ENCODE data around the gene PLAAT4.
A peak's percentile ranks its signal among the peaks of the same experiment; 100 is the strongest.
"Not testable (repeated sequence)": the region's sequence is repeated elsewhere in the genome, so short reads cannot be mapped to it uniquely, and the experiment has no call there.

PLAAT4 gene

DNA sequence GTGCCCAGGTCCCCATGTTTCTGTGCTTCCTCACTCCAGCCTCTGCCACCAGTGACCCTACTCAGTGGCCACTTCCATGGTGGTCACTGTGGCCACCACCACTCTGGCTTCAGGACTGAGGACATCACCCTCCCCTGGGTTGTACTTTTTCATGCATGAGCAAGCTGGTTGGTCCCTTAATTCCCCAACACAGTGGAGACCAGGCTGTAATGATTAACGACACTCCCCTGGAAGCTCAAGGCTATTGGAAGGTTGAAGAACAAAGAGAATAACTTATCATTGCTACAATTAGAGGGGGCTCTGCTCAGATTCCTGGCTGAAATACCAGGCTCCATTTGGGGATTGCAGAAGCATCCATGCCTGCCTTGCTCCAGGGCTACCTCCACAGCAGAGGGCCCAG lies 10.5 kb downstream of the PLAAT4 start:
- DNase-seq, result no peak

DNA sequence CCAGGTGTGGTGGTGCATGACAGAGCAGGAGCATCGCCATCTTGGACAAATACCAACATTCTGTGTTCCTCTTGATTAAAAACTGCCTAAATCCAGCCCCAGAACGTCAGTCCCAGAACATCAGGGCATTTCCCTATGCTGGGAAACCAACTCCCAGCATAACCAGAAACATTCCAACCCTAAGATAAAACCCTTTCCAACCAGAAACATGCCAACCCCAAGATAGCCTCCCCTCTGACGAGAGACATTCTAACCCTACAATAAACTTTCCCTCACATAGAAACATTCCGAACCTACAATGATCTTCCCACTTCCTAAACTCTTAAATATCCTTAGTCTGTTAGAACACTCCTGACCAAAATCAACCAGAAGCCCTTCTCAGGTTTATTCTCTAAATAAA lies 11.6 kb downstream of the PLAAT4 start:
- no peak for DNase-seq

DNA sequence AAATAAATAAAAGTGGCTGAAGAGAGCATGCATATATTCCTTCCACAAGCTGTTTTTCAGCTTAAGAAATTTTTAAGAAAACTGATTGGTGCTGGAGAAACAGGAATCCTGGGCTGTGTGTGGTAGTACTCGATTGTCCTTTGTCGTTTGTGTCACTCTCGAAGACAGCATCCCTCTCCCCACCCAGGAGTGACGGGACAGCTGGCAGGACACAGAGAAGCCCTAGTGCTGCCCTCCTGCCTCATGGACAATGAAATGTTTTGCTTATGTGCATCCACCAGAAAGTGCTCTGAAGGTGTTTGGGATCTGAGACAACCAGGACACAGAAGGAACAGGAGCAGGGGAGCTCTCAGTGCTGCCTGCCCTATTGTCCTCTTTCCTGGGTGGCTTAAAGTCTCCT lies 12.8 kb downstream of the PLAAT4 start:
- DNase-seq, result no peak

DNA sequence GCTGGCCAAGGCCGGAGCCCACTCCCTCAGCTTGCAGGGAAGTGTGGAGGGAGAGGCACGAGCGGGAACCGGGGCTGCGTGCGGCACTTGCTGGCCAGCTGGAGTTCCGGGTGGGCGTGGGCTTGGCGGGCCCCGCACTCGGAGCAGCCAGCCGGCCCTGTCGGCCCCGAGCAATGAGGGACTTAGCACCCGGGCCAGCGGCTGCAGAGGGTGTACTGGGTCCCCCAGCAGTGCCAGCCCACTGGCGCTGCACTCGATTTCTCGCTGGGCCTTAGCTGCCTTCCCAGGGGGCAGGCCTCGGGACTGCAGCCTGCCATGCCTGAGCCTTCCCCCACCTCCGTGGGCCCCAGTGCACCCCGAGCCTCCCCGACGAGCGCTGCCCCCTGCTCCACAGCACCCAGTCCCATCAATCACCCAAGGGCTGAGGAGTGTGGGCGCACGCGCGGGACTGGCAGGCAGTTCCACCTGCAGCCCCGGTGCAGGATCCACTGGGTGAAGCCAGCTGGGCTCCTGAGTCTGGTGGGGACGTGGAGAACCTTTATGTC lies 13.6 kb downstream of the PLAAT4 start:
- not testable (repeated sequence) for DNase-seq

DNA sequence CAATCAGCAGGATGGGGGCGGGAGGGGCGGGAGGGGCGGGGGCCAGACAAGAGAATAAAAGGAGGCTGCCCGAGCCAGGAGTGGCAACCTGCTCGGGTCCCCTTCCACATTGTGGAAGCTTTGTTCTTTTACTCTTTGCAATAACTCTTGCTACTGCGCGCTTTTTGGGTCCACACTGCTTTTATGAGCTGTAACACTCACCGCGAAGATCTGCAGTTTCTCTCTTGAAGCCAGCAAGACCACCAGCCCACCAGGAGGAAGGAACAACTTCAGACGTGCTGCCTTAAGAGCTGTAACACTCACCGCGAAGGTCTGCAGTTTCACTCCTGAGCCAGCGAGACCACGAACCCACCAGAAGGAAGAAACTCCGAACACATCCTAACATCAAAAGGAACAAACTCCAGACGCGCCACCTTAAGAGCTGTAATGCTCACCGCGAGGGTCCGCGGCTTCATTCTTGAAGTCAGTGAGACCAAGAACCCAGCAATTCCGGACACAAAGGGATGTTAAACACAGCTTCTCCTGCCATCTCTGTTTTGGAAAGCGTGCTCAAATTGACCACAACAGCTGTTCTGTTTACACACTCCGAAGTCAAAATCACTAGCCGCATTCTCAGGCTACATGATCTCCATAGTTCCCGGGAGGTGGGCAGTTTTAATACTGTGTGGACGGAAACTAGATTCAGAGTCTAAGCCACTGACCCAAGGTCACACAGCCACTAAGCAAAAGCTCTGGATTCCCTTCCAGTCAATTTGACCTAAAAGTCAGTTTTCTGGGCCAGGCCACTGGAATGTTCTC lies 14.7 kb downstream of the PLAAT4 start:
- peak; percentile 46 for DNase-seq

DNA sequence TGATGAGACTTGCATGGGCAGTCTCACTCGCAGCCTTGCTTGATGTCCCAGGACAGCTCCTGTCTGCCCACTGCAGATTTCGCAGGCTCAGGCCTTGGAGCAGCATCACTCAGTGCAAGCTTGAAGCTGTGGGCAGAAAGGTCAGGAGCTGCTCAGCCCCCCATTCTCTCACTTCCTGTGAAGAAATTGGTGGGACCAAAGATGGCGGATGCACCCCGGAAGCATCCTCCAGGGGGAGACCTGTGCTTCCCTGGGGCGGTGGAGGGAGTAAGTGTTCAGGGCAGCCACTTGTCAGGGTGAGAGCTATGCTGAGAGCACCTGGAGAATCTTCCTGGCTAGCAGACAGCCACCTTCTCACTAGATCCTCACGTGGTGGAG lies 15.3 kb downstream of the PLAAT4 start:
- DNase-seq, result peak; percentile 30

DNA sequence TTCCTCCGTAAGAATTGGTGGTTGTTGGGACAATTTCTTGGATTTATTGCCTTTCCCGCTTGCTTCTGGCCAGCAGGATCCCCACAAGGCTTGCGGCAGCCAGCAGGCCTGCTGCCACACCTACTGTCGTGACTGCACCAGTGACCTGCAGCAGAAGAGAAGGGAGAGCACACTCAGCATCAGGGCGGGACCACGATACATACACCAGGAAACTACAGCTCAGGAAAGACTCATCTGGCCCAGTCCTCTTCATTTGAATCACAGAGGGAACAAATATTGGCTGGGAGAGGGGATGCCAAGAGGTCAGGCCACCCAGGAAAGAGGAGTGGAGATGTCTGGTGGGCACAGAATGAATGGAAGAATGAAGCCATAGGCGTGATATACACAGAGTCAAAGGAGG lies 16.3 kb downstream of the PLAAT4 start:
- DNase-seq, result peak; percentile 28

DNA sequence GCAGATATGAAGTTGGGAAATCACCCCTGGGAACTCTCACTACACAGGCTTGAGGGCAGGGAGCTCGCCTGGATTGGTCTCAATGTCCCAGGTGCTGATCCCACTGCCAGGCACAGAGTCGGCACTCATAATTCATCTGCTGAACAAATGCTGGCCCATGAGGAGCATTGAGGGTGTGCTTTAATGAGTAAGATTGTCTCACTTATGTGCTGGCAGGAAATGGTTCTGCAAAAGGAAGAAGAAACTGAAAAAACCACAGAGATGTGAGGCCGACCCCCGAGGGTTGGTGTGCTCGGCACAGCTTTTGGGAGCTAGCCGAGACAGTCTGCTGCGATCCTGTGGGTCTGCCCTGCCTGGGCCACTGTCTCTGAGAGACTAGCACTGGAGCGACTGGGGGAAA lies 17.2 kb downstream of the PLAAT4 start:
- DNase-seq, result peak; percentile 77

DNA sequence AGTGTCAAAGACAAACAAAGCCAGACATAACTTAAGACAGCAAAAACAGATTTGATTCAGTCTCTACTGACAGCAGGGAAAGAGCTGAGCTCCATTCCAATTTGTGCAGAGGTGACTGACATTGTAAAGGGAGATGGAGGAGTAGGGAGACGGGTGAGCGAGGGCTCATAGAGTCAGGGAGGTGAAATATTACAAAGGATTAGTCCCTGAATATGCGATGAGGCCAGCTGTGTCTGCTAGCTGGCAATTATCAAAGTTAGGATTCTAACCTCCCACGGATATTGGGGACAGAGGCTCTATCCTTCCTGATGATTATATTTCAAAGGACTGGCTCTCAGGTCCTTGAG lies 18.2 kb downstream of the PLAAT4 start:
- no peak for DNase-seq

DNA sequence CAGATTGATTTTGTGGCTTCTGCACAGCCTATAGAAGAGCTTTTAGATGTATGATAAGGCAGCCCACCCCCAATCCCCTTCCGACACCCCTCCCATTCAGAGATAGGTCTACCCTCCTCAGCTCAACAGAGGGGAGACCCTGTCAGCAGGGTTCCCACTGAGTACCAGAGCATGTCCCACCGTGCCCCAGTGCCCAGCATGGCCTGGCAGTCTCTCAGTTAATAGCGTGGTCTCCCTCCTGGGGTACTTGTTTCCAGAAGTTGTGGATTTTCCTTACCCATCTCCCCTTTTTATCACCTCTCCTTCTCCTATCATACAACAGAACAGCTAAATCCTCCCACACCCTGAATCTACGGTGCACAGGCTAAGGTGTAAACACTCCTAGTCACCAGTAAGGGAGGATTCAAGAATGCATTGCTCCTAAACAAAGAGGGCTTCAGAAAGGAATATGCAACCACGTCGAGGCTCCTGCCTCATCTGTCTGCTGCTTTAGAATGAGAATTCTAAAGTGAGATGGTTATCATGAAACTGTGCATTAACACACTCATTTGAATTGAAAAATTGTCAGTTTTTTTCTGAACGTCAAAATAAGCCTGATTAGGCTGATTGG lies 19.9 kb downstream of the PLAAT4 start:
- DNase-seq, result no peak

DNA sequence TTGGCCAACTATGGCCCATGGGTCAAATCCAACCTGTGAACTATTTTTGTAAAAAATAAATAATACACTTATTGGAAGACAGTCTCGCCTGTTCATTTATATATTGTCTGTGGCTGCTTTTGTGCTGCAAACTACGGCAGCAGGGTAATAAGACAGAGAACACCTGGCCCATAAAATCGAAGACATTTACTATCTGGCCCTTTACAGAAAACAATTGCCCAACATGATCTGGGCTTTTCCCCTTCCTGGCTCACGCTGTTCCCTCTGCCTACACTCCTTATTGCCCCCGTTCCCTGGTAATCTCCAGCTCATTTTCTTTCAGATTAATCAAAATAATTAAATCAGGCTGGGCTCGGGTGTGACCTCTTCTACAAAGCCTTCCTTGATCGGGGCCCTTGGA lies 21.0 kb downstream of the PLAAT4 start:
- no peak for DNase-seq

DNA sequence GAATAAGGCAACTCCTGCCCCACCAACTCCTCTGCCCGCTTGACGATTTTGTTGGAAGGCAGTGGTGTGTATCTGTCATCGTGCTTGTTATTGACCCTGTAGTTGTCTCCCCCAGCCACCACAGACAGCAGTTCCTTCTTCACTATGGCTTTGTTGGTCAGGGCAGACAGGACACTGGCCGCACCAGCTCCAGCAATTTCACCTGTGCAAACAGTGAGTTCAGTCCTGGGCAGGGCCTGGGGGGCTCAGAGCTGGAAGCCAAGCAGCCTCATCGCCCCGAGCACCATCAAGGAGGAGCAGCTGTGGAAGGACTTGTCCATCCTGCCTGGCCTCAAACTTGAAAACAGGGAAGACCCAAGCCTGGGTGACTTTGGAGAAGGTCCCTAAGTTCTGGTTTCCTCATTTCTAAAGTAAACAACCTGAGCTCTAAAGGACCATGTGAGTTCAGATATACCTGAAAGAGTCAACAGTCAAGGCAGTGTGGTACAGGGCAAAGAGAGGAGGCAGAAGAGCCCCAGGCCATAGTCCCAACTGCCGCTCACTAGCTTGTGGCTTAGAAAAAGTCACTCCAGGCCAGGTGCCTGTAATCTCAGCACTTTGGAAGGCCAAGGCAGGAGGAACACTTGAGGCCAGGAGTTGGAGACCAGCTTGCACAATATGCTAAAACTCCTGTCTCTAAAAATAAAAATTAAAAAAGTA lies 22.0 kb downstream of the PLAAT4 start:
- DNase-seq, result no peak

DNA sequence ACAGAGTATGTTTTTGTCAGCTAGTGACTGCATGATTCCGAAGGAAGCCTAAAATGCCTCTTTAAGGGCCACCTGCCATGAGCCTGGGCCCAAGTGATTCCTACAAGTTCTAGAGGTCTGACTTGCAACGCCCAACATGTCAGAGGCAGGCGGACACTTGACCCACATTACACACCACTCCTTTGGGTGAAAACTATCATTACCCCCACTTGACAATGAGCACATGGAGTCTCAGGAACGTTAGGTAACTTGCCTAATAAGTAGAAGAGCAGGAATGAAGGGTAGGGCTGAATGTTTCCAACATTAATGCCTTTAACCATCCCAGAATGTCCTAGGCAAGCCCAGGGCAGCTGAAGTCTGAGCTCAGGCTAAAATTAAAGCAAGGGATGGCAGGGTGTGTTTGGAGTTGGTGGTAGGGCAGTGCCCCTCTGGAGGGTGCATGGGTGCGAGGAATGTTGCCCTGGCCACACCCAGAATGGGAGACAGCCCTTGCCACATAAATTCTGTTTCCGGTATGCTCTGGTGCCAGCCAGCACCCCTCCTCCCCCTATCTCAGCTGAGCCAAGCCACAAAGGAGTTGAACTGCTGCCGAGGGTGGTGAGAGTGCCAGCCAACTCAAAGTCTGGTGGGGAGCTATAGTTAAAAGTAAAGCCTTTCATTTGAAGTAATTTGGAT lies 24.0 kb downstream of the PLAAT4 start:
- peak; percentile 74 for DNase-seq

DNA sequence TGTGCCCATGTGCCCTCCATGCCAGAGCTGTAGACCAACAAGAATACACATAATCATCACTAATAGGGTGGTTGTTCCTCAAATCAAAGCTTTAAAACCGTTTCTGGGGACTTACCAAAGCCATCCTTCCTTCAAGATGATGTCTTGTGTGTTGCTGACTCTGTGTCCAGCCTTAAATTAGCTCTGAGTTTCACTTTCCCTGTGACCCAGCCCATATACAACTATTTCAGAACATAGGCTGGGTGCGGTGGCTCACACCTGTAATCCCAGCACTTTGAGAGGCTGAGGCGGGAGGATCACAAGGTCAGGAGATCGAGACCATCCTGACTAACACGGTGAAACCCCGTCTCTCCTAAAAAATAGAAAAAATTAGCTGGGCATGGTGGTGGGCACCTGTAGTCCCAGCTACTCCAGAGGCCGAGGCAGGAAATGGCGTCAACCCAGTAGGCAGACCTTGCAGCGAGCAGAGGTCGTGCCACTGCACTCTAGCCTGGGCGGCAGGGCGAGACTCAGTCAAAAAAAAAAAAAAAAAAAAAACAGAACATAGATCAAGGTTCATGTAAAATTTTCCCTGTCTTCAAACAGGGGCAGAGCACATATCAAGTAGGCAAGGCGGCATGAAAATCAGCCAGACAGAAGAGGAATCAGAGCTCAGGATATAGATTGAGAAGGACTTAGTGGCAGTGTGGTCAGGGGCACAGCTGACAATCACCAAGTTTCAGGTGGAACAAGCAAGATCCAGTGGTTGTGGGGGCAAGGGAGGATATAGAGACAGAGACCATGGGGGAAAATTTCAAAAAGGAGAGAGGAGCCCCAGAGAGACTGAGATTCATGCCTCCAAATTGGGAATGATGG lies 26.8 kb downstream of the PLAAT4 start, which contains the start of gene PLAAT2:
TSS of gene PLAAT2 (minus strand) at position 179 of the 855 bp plus-strand sequence. CDS start at position 124, 55 bp downstream.
- DNase-seq, result no peak

DNA sequence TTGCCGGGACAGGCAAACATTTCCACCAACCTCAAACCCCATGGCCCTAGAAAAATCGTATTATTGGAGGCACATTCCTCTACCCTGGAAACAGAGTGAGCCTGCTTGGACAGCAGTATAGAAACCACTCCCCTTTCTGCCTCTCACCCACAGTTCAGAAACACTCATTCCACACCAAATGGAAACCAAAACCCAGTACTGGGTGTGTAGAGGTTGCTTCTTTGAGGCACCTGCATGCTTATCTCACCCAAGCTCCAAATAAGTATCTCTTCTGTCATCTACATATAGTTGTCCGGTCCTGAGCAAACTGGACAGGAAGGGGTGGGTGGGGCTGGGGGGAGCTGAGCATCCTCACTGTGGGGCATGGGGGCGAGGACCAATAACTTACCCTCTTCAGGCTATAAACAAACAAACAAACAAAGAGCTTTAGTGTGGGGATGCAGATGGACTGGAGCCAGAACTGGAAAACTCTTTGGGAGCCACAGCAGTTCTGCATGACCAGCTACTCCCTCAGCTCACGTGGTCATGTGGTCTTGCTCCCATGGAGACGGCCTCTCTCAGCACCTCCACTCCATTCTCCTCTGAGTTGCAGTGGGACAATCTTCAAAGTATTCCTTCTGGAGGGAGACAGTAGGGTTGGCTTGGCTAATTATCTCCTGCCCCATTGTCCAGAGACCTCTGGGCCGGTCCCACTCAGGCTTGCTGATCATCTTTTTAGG lies 27.6 kb downstream of the PLAAT4 start:
- DNase-seq, result no peak

DNA sequence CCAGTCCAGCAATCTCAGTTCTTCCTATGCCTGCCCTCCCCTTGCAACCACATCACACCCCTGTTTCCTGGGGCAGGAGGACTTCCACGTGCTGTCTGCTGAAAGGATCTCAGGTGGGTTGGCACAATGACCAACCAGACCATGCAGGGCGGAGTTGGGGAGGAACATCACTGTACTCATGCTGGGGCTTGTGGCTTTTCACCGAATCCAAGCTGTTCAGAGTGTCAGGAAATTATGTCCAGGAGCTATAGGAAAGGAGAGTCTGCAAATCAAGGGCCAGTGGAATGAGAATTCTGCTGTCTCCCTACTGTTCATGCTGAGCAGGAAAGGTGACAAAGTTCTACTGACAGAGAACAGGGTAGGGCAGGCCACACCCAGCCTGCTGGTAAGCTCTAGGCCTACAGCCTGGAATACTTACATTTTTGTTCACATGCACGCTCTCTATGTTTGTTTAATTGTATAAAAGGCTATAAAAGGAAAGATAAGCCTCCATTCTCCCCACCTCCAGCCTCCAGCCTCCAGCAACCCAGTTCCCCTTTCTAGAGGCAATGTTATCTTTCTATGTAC lies 28.3 kb downstream of the PLAAT4 start:
- DNase-seq, result no peak

DNA sequence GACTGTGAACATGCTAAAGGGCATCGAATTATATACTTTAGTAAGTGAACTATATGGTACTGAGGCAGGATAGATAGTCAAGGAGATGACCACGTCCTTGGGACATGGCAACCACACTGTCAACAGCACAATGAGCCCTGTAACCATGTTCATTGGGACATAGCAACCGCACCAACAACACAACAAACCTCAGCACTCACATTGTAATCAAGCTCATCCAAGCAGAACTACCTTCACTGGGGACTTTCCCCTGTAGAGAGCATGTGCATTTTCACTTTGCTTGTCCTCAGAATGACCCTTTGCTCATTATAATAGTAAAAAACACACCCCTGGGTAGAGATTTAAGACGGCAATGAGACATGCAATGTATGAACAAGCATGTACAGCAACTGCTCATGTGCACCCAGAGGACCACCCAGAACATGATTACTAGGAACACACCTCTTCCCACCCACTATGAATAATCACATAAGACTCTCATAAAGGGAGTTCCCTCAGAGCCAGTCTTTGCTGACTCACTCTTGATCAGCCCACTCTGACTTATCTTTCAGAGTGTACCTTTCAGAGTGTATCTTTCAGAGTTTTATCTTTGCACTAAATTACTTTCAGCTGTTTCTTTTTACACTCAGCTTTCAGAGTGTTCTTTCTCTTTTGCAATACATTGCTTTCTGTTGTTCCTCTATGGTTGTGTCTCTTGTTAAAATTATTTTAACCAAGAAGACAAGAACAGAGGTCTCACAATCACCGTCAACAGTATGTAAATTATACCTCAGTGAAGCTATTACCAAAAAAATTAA lies 30.6 kb downstream of the PLAAT4 start:
- peak; percentile 54 for DNase-seq

DNA sequence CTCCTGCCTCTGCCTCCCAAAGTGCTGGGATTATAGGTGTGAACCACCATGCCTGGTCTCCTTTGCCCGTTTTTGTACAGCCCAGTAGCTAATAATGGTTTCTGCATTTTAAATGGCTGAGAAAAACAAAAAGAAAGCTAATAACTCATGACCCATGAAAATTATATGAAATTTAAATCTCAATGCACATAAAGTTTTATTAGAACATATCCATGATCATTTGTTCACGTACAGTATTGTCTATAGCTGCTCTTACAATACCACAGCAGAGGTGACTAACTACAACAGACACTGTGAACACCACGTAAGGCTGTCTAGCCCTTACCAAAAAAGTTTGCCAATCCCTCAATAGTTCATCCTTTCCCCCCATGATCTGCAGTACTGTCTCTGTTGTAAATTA lies 33.0 kb downstream of the PLAAT4 start:
- no peak for DNase-seq

DNA sequence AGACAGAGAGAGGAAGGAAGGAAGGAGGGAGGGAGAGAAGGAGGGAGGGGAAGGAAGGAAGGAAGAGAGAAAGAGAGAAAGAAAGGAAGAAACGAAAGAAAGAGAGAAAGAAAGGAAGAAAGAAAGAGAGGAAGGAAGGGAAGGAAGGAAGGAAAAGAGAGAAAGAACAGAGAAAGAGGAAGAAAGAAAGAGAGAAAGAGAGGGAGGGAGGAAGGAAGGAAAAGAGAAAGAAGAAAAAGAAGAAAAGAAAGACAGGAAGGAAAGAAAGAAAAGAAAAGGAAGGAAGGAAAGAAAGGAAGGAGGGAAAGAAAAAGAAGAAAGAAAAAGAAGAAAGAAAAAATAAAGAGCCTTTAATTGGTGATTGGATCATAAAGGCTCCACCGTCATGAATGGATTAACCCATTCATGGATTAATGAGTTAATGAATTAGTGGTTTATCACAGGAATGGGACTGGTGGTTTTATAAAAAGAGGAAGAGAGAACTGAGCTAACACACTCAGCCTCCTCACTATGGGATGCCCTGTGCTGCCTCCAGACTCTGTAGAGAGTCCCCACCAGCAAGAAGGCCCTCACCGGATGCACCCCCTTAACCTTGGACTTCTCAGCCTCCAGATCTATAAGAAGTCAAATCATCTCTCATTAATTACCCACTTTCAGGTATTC lies 35.5 kb downstream of the PLAAT4 start:
- DNase-seq, result no peak
